ENCODE results near the gene SETD2.

- no peak for TF ChIP-seq YY1 (IDR thresholded peaks at IDR 0.05; ENCODE audit: insufficient read depth, insufficient read length)
- TF ChIP-seq SUZ12 (IDR thresholded peaks at IDR 0.05; ENCODE audit: extremely low read depth, insufficient read depth, insufficient read length), result no peak
- TF ChIP-seq ZNF274 (IDR thresholded peaks at IDR 0.05; ENCODE audit: low read depth, low read length), result no peak
Observed at GRCh38 chr3:47002171-47003055, 161.5 kb downstream of the SETD2 start.

All from NT2/D1 (cell line).